ENCODE data around the gene GPNMB.

The GPNMB gene

GRCh38 chr7:23238983-23239652 lies 7.5 kb upstream of the GPNMB start:
- Histone ChIP-seq H3K9ac (ENCODE audit: low read depth, low read length, poor library complexity) (peak overlapping the region; percentile 9), H3K4ac (ENCODE audit: low read length) (no peak overlapping the region), H3K27ac (replicated peaks; ENCODE audit: low read length) (no peak overlapping the region), H2BK120ac (ENCODE audit: low read depth, low read length) (no peak overlapping the region), H2BK12ac (ENCODE audit: low read length) (no peak overlapping the region), H3K23ac (ENCODE audit: low read depth, low read length, poor library complexity) (no peak overlapping the region), H3K36me3 (replicated peaks in 1 of 2; ENCODE audit: control insufficient read depth in 2 of 2, insufficient read depth in 2 of 2, low read length in 2 of 2) (no peaks in the 10 kb centered on the region), H3K9me3 (replicated peaks in 1 of 2; ENCODE audit: control insufficient read depth in 2 of 2, insufficient read depth in 1 of 2, low read depth in 1 of 2, low read length in 2 of 2) (no peaks in the 10 kb centered on the region), H4K8ac (ENCODE audit: low read depth, low read length) (no peak overlapping the region), H3K27me3 (ENCODE audit: control insufficient read depth in 3 of 3, insufficient read depth in 3 of 3, low read depth in 1 of 3, low read length in 3 of 3) (peaks cover 0 to 27% (median 0%) of the 10 kb centered on the region in 3 experiments), H3K79me1 (ENCODE audit: low read depth, low read length) (no peaks in the 10 kb centered on the region), H3K18ac (ENCODE audit: low read length) (no peak overlapping the region), H3K4me1 (ENCODE audit: control insufficient read depth in 2 of 2, insufficient read depth in 1 of 2, low read depth in 1 of 2, low read length in 2 of 2) (no peaks in the 10 kb centered on the region), H2AFZ (ENCODE audit: low read length) (no peak overlapping the region), H3K4me3 (ENCODE audit: low read length in 2 of 2) (no peak overlapping the region), H3K4me2 (ENCODE audit: insufficient read depth, low read length, poor library complexity, severe bottlenecking) (no peak overlapping the region), H2BK15ac (ENCODE audit: low read length) (no peak overlapping the region), H2BK5ac (ENCODE audit: low read length) (no peak overlapping the region), H4K91ac (ENCODE audit: low read depth, low read length, poor library complexity) (no peak overlapping the region), H3K14ac (ENCODE audit: low read length) (no peak overlapping the region), H2AK5ac (ENCODE audit: low read depth, low read length) (no peak overlapping the region)
- DNase-seq (ENCODE audit: low spot score) = no peak
- WGBS, 2 donors (ENCODE audit: extremely low coverage in 2 of 2, insufficient read length in 2 of 2, insufficient replicate concordance in 1 of 2) = no CpG with 5 or more reads among the region's 11 CpGs

- no peak overlapping the region for H2BK5ac ChIP-seq (ENCODE audit: low read length)
- no peak overlapping the region for H3K4me3 ChIP-seq (ENCODE audit: low read length in 2 of 2)
- H2BK15ac ChIP-seq (ENCODE audit: low read length) = no peak overlapping the region
- no peaks in the 10 kb centered on the region for H3K9me3 ChIP-seq (replicated peaks in 1 of 2; ENCODE audit: control insufficient read depth in 2 of 2, insufficient read depth in 1 of 2, low read depth in 1 of 2, low read length in 2 of 2)
- H3K27me3 ChIP-seq (ENCODE audit: control insufficient read depth in 3 of 3, insufficient read depth in 3 of 3, low read depth in 1 of 3, low read length in 3 of 3) = peaks cover 0 to 27% (median 0%) of the 10 kb centered on the region in 3 experiments
- DNase-seq (ENCODE audit: low spot score) = no peak
- no peaks in the 10 kb centered on the region for H3K36me3 ChIP-seq (replicated peaks in 1 of 2; ENCODE audit: control insufficient read depth in 2 of 2, insufficient read depth in 2 of 2, low read length in 2 of 2)
- H3K79me1 ChIP-seq (ENCODE audit: low read depth, low read length) = no peaks in the 10 kb centered on the region
- H3K14ac ChIP-seq (ENCODE audit: low read length) = no peak overlapping the region
- no peak overlapping the region for H3K18ac ChIP-seq (ENCODE audit: low read length)
- no peak overlapping the region for H2BK120ac ChIP-seq (ENCODE audit: low read depth, low read length)
- H3K23ac ChIP-seq (ENCODE audit: low read depth, low read length, poor library complexity) = no peak overlapping the region
- no CpG with 5 or more reads among the region's 5 CpGs for WGBS, 2 donors (ENCODE audit: extremely low coverage in 2 of 2, insufficient read length in 2 of 2, insufficient replicate concordance in 1 of 2)
- no peak overlapping the region for H2BK12ac ChIP-seq (ENCODE audit: low read length)
- no peak overlapping the region for H2AFZ ChIP-seq (ENCODE audit: low read length)
- no peak overlapping the region for H3K4ac ChIP-seq (ENCODE audit: low read length)
- H2AK5ac ChIP-seq (ENCODE audit: low read depth, low read length) = no peak overlapping the region
- H3K4me2 ChIP-seq (ENCODE audit: insufficient read depth, low read length, poor library complexity, severe bottlenecking) = no peak overlapping the region
- H4K91ac ChIP-seq (ENCODE audit: low read depth, low read length, poor library complexity) = no peak overlapping the region
- no peak overlapping the region for H3K27ac ChIP-seq (replicated peaks; ENCODE audit: low read length)
- H4K8ac ChIP-seq (ENCODE audit: low read depth, low read length) = no peak overlapping the region
- H3K4me1 ChIP-seq (ENCODE audit: control insufficient read depth in 2 of 2, insufficient read depth in 1 of 2, low read depth in 1 of 2, low read length in 2 of 2) = no peaks in the 10 kb centered on the region
- no peak overlapping the region for H3K9ac ChIP-seq (ENCODE audit: low read depth, low read length, poor library complexity)
Measured at GRCh38 chr7:23239698-23240097, 6.9 kb upstream of the GPNMB start.

DNA sequence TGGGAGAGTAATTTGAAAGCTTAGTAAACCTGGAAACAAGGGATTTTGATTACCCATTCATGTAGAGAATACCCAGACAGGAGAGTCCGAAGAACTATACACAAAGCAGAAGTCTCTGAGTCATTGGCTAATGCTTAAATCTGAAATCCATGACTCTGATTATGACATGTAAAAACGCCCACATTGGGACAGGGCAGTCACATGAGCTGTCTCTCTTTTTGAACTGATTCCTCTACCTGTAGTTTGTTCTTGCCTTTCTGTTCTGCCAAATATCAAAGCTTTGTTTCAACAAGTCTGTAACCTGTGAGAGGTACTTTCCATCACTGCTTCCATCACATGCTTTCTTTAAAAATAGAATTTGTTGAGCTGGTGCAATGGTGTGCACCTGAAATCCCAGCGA lies 4.3 kb upstream of the GPNMB start:
- H3K14ac ChIP-seq (ENCODE audit: low read length) = no peak overlapping the region
- H3K4ac ChIP-seq (ENCODE audit: low read length) = no peak overlapping the region
- H3K4me1 ChIP-seq (ENCODE audit: control insufficient read depth in 2 of 2, insufficient read depth in 1 of 2, low read depth in 1 of 2, low read length in 2 of 2) = peaks cover 0 to 2% of the 10 kb centered on the region in 2 donors
- no CpG with 5 or more reads among the region's 3 CpGs for WGBS, 2 donors (ENCODE audit: extremely low coverage in 2 of 2, insufficient read length in 2 of 2, insufficient replicate concordance in 1 of 2)
- no peak overlapping the region for H3K23ac ChIP-seq (ENCODE audit: low read depth, low read length, poor library complexity)
- no peak overlapping the region for H3K18ac ChIP-seq (ENCODE audit: low read length)
- no peak overlapping the region for H3K27ac ChIP-seq (replicated peaks; ENCODE audit: low read length)
- no peak overlapping the region for H3K9ac ChIP-seq (ENCODE audit: low read depth, low read length, poor library complexity)
- H3K27me3 ChIP-seq (ENCODE audit: control insufficient read depth in 3 of 3, insufficient read depth in 3 of 3, low read depth in 1 of 3, low read length in 3 of 3) = peaks cover 0 to 29% (median 0%) of the 10 kb centered on the region in 3 experiments
- H2BK5ac ChIP-seq (ENCODE audit: low read length) = no peak overlapping the region
- H4K91ac ChIP-seq (ENCODE audit: low read depth, low read length, poor library complexity) = no peak overlapping the region
- H2BK120ac ChIP-seq (ENCODE audit: low read depth, low read length) = no peak overlapping the region
- no peak overlapping the region for H2AK5ac ChIP-seq (ENCODE audit: low read depth, low read length)
- no peak for DNase-seq (ENCODE audit: low spot score)
- no peaks in the 10 kb centered on the region for H3K9me3 ChIP-seq (replicated peaks in 1 of 2; ENCODE audit: control insufficient read depth in 2 of 2, insufficient read depth in 1 of 2, low read depth in 1 of 2, low read length in 2 of 2)
- H2BK12ac ChIP-seq (ENCODE audit: low read length) = no peak overlapping the region
- no peak overlapping the region for H4K8ac ChIP-seq (ENCODE audit: low read depth, low read length)
- no peak overlapping the region for H2BK15ac ChIP-seq (ENCODE audit: low read length)
- H2AFZ ChIP-seq (ENCODE audit: low read length) = no peak overlapping the region
- no peaks in the 10 kb centered on the region for H3K36me3 ChIP-seq (replicated peaks in 1 of 2; ENCODE audit: control insufficient read depth in 2 of 2, insufficient read depth in 2 of 2, low read length in 2 of 2)
- H3K4me3 ChIP-seq (ENCODE audit: low read length in 2 of 2) = no peak overlapping the region
- no peaks in the 10 kb centered on the region for H3K79me1 ChIP-seq (ENCODE audit: low read depth, low read length)
- H3K4me2 ChIP-seq (ENCODE audit: insufficient read depth, low read length, poor library complexity, severe bottlenecking) = no peak overlapping the region

DNA sequence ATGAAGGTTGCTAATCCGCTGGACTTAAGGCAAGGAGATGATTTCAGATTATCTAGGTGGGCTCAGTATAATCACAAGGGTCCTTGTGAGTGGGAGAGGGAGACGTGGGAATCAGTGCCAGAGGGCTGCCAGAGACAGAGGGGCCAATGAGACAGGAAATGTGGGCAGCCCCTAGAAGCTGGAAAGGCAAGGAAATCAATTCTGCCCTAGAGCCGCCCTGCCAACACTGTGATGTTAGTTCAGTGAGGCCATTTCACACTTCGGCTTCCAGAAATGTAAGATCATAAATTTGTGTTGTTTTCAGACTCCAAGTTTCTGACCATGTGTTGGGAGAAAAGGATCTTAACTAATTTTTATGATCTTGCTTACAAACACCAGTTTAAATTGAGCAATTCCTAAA lies 3.6 kb upstream of the GPNMB start:
- Histone ChIP-seq H3K27ac (replicated peaks; ENCODE audit: low read length) (no peak overlapping the region), H3K18ac (ENCODE audit: low read length) (no peak overlapping the region), H3K36me3 (replicated peaks in 1 of 2; ENCODE audit: control insufficient read depth in 2 of 2, insufficient read depth in 2 of 2, low read length in 2 of 2) (no peaks in the 10 kb centered on the region), H3K9me3 (replicated peaks in 1 of 2; ENCODE audit: control insufficient read depth in 2 of 2, insufficient read depth in 1 of 2, low read depth in 1 of 2, low read length in 2 of 2) (no peaks in the 10 kb centered on the region), H2BK12ac (ENCODE audit: low read length) (no peak overlapping the region), H3K9ac (ENCODE audit: low read depth, low read length, poor library complexity) (no peak overlapping the region), H3K79me1 (ENCODE audit: low read depth, low read length) (no peaks in the 10 kb centered on the region), H2BK5ac (ENCODE audit: low read length) (no peak overlapping the region), H3K4me3 (ENCODE audit: low read length in 2 of 2) (no peak overlapping the region), H3K4me2 (ENCODE audit: insufficient read depth, low read length, poor library complexity, severe bottlenecking) (no peak overlapping the region), H2BK120ac (ENCODE audit: low read depth, low read length) (no peak overlapping the region), H3K4ac (ENCODE audit: low read length) (no peak overlapping the region), H4K8ac (ENCODE audit: low read depth, low read length) (no peak overlapping the region), H3K27me3 (ENCODE audit: control insufficient read depth in 3 of 3, insufficient read depth in 3 of 3, low read depth in 1 of 3, low read length in 3 of 3) (peaks cover 0 to 35% (median 3%) of the 10 kb centered on the region in 3 experiments), H2BK15ac (ENCODE audit: low read length) (no peak overlapping the region), H2AFZ (ENCODE audit: low read length) (no peak overlapping the region), H3K23ac (ENCODE audit: low read depth, low read length, poor library complexity) (no peak overlapping the region), H3K14ac (ENCODE audit: low read length) (no peak overlapping the region), H4K91ac (ENCODE audit: low read depth, low read length, poor library complexity) (no peak overlapping the region), H2AK5ac (ENCODE audit: low read depth, low read length) (no peak overlapping the region), H3K4me1 (ENCODE audit: control insufficient read depth in 2 of 2, insufficient read depth in 1 of 2, low read depth in 1 of 2, low read length in 2 of 2) (peaks cover 0 to 6% of the 10 kb centered on the region in 2 donors)
- no CpG with 5 or more reads among the region's 4 CpGs for WGBS, 2 donors (ENCODE audit: extremely low coverage in 2 of 2, insufficient read length in 2 of 2, insufficient replicate concordance in 1 of 2)
- DNase-seq (ENCODE audit: low spot score) = no peak
